ENCODE data around the gene ATR. TPM values are rescaled to one million over a fixed set of nuclear protein-coding genes. Genes with fewer than 3 reads are reported as not detected.

ATR gene
- total RNA-seq (2013; cell fraction: nucleolus; rRNA removed): 131 and 132 TPM in 2 replicates
- 33.5 and 33.6 TPM in 2 replicates for total RNA-seq (2014; rRNA removed)
- total RNA-seq (2014; rRNA removed; fragmentation: Illumina TruSeq; extraction: Trizol): 41.5 and 42.1 TPM in 2 replicates
- total RNA-seq (2021): 27.9 and 34.1 TPM in 2 replicates
- 5.1 TPM for polyA plus RNA-seq (2011; ENCODE audit: low read depth)
- 34.0 and 51.8 TPM in 2 replicates for polyA plus RNA-seq (2011; rRNA removed)
- 7.0 and 7.4 TPM in 2 replicates for polyA plus RNA-seq (2011; cell fraction: cytosol; rRNA removed)
- 41.2 and 79.2 TPM in 2 replicates for polyA plus RNA-seq (2011; cell fraction: nucleus; rRNA removed)
- 12.4 and 13.5 TPM in 2 replicates for polyA plus RNA-seq (2012)
- polyA plus RNA-seq (2014; fragmentation: Illumina TruSeq; extraction: Trizol): 23.8 and 35.8 TPM in 2 replicates
- polyA plus RNA-seq (2014; fragmentation: Nextera tagmentation; extraction: Ambion mirVana): 10 to 100 TPM; 25.8 to 29.0 TPM
- polyA plus RNA-seq (2014; rRNA removed): 19.3 and 21.0 TPM in 2 replicates
- 10 to 100 TPM; 28.2 to 31.3 TPM for polyA plus RNA-seq (2016; fragmentation: Nextera tagmentation; extraction: Ambion mirVana)
- polyA minus RNA-seq (2011; rRNA and poly(A)+ RNA removed): 37.0 and 50.8 TPM in 2 replicates
- polyA minus RNA-seq (2011; cell fraction: cytosol; rRNA and poly(A)+ RNA removed): 14.0 and 14.2 TPM in 2 replicates
- polyA minus RNA-seq (2011; cell fraction: nucleus; rRNA and poly(A)+ RNA removed): 32.3 and 64.6 TPM in 2 replicates
- Bru-seq, nascent RNA: percentile 72 among the genes with signal in this experiment
- percentile 81 among the genes with signal in this experiment for BruChase-seq, experiment 1, labeled RNA remaining after a 6-hour chase
- BruChase-seq, experiment 2, labeled RNA remaining after a 2-hour chase: percentile 84 among the genes with signal in this experiment
- long read RNA-seq, experiment 1, partial matches to known transcripts: 0 of 1 reads
- long read RNA-seq, experiment 1, other reads (novel, unspliced or antisense): 1 of 1 reads
- long read RNA-seq, experiment 2, partial matches to known transcripts: 58 of 76 reads
- long read RNA-seq, experiment 2, other reads (novel, unspliced or antisense): 18 of 76 reads

DNA sequence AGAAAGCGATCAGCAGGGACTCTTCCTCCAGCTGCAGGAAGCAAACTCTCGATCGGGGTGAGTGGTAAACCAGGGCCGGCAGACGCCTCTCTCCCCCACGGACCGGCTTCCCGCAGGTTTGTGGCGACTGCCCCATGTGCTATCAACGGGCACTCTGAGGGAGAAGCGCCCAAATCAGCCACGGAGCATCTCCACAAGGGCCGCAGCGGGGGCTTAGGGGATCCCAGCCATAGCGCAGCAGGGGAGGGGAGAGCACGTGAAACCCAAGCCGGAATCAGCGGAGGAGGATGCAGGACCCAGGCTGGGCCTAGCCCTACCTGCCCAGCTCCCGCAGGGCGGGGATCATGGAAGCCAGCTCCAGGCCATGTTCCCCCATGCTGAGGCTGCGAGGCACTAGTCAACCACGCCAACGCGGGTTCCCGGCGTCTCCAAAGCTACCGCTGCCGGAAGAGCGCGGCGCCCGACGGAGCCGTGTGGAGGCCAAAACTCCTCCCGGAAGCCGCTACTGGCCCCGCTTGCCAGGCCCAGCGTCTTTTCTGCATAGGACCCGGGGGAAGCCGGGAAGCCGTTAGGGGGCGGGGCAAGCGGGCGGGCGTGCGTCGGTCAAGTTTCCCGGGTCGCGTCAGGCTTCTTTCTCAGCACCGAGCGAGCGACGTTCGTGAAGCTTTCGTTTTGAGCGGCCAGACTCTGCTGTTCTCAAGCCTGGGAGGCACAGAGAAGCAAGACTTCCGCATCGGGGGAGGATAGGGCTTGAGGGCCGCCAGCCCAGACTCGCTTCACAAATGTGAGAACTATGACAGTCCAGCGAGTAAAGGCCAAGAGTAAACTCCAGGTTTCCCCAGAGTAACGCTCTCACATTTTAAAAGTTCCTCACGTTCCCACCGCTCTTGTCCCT lies at the start of gene ATR:
TSS of gene ATR (minus strand) at position 405 of the 895 bp plus-strand sequence. CDS start at position 376, 29 bp downstream.
- intact Hi-C loops (cut with micrococcal nuclease; ENCODE audit: unreplicated experiment): loop anchor here (1.0 to 5.0 kb wide), 3 partner anchors 18 to 424 kb away; partner anchors contain the start of genes PLS1 and U2SURP
- Histone ChIP-seq H3K27ac (ENCODE audit: control insufficient read depth, insufficient read depth) (peak within 1 kb of the TSS; percentile 94), H3K9me3 (replicated peaks; ENCODE audit: control insufficient read depth, insufficient read depth, low read length) (no peaks in the 10 kb centered on the region)
- TF ChIP-seq POLR2AphosphoS5 (IDR thresholded peaks at IDR 0.05; ENCODE audit: low read length) (peak; percentile 97), SIN3A (IDR thresholded peaks at IDR 0.05; ENCODE audit: low read depth, low read length) (peak; percentile 97), WRNIP1 (IDR thresholded peaks at IDR 0.05; ENCODE audit: borderline replicate concordance, low read depth, low read length) (0 out of 2 replicates have a peak, but pooled peaks have one; percentile 70), BACH1 (IDR thresholded peaks at IDR 0.05; ENCODE audit: borderline replicate concordance) (peak; percentile 16; the same call in 1 of the 2 replicates), SMAD5 (IDR thresholded peaks at IDR 0.05; ENCODE audit: low read depth) (peak; percentile 87), FOXM1 (IDR thresholded peaks at IDR 0.05; ENCODE audit: low read depth, low read length) (peak; percentile 71), POU2F2 (IDR thresholded peaks at IDR 0.05; ENCODE audit: borderline replicate concordance, low read depth, low read length) (peak; percentile 65; the same call in 2 of the 3 replicates), RAD51 (IDR thresholded peaks at IDR 0.05) (no peak), BCL11A (IDR thresholded peaks at IDR 0.05; ENCODE audit: low read depth, low read length) (no peak), IKZF1 (conservative IDR thresholded peaks at IDR 0.05) (peak; percentile 95), PAX5 (IDR thresholded peaks at IDR 0.05; ENCODE audit: borderline replicate concordance, low read depth, low read length) (peak; percentile 41; the same call in 1 of the 2 replicates), ZNF274 (IDR thresholded peaks at IDR 0.05; ENCODE audit: insufficient read depth, insufficient read length) (no peak)
- TF ChIP-seq, protein P1, sequence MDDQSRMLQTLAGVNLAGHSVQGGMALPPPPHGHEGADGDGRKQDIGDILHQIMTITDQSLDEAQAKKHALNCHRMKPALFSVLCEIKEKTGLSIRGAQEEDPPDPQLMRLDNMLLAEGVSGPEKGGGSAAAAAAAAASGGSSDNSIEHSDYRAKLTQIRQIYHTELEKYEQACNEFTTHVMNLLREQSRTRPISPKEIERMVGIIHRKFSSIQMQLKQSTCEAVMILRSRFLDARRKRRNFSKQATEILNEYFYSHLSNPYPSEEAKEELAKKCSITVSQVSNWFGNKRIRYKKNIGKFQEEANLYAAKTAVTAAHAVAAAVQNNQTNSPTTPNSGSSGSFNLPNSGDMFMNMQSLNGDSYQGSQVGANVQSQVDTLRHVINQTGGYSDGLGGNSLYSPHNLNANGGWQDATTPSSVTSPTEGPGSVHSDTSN (IDR thresholded peaks at IDR 0.05; ENCODE audit: insufficient replicate concordance, low read depth, low read length): peak; percentile 58
- TF ChIP-seq, protein P2, sequence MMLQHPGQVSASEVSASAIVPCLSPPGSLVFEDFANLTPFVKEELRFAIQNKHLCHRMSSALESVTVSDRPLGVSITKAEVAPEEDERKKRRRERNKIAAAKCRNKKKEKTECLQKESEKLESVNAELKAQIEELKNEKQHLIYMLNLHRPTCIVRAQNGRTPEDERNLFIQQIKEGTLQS (IDR thresholded peaks at IDR 0.05; ENCODE audit: borderline replicate concordance, extremely low read depth, low read depth, low read length): no peak
- TF ChIP-seq, protein P3, sequence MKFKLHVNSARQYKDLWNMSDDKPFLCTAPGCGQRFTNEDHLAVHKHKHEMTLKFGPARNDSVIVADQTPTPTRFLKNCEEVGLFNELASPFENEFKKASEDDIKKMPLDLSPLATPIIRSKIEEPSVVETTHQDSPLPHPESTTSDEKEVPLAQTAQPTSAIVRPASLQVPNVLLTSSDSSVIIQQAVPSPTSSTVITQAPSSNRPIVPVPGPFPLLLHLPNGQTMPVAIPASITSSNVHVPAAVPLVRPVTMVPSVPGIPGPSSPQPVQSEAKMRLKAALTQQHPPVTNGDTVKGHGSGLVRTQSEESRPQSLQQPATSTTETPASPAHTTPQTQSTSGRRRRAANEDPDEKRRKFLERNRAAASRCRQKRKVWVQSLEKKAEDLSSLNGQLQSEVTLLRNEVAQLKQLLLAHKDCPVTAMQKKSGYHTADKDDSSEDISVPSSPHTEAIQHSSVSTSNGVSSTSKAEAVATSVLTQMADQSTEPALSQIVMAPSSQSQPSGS (IDR thresholded peaks at IDR 0.05; ENCODE audit: low read length): peak; percentile 76
- TF ChIP-seq, protein P4, sequence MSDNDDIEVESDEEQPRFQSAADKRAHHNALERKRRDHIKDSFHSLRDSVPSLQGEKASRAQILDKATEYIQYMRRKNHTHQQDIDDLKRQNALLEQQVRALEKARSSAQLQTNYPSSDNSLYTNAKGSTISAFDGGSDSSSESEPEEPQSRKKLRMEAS (IDR thresholded peaks at IDR 0.05; ENCODE audit: low read depth, low read length): peak; percentile 88

More for the DNA sequence above, at the start of gene ATR:
- Histone ChIP-seq H3K79me2 (ENCODE audit: control insufficient read depth, insufficient read depth, low read length) (peaks cover 45% of the 10 kb centered on the region), H3K36me3 (ENCODE audit: control insufficient read depth in 2 of 2, insufficient read depth in 2 of 2, low read length in 1 of 2) (no peaks in the 10 kb centered on the region), H3K27me3 (replicated peaks in 1 of 2; ENCODE audit: control insufficient read depth in 2 of 2, insufficient read depth in 2 of 2, low read length in 1 of 2) (no peaks in the 10 kb centered on the region), H3K4me2 (ENCODE audit: control insufficient read depth, insufficient read depth) (peak within 1 kb of the TSS; percentile 87), H2AFZ (ENCODE audit: control insufficient read depth, low read depth, low read length) (peak within 1 kb of the TSS; percentile 92), H4K20me1 (ENCODE audit: control insufficient read depth, insufficient read depth) (no peaks in the 10 kb centered on the region), H3K9ac (ENCODE audit: control insufficient read depth, insufficient read depth, low read length) (peak within 1 kb of the TSS; percentile 93), H3K4me3 (peak within 1 kb of the TSS; percentile 96), H3K4me1 (ENCODE audit: control insufficient read depth, insufficient read depth, low read length) (no peaks in the 10 kb centered on the region)
- RAD21 ChIA-PET (ENCODE audit: unreplicated experiment): interaction anchor here (1.4 to 1.7 kb wide), 2 partner anchors 10 to 424 kb away, joined by 4 read pairs; no protein-coding TSS in a partner anchor
- BruUV-seq (replicated peaks): no TSS peak
- SMC1A ChIA-PET (ENCODE audit: uncharacterized antibody, unreplicated experiment): interaction anchor here (0.9 to 1.7 kb wide), 5 partner anchors 9 to 58 kb away, joined by 3 to 4 read pairs (median 3); no protein-coding TSS in a partner anchor
- peak; percentile 95 for FAIRE-seq
- CTCF ChIA-PET: no interaction called here
- ATAC-seq: peak; percentile 95
- POLR2A ChIA-PET: interaction anchor here (0.8 to 1.5 kb wide), 3 partner anchors 18 to 424 kb away, joined by 3 to 5 read pairs (median 3); no protein-coding TSS in a partner anchor
- in situ Hi-C loops (cut with MboI): no loop called here
- WGBS (ENCODE audit: insufficient coverage, insufficient replicate concordance, low lambda C conversion rate, missing lambda C conversion rate): 1% methylated on average over 63 of the region's 65 CpGs
- DNase-seq (ENCODE audit: low read depth, low spot score): peak; percentile 87
